ENCODE results near the gene SERINC1.
"Not testable (repeated sequence)": the region's sequence is repeated elsewhere in the genome, so short reads cannot be mapped to it uniquely, and the experiment has no call there.

Gene SERINC1

DNA sequence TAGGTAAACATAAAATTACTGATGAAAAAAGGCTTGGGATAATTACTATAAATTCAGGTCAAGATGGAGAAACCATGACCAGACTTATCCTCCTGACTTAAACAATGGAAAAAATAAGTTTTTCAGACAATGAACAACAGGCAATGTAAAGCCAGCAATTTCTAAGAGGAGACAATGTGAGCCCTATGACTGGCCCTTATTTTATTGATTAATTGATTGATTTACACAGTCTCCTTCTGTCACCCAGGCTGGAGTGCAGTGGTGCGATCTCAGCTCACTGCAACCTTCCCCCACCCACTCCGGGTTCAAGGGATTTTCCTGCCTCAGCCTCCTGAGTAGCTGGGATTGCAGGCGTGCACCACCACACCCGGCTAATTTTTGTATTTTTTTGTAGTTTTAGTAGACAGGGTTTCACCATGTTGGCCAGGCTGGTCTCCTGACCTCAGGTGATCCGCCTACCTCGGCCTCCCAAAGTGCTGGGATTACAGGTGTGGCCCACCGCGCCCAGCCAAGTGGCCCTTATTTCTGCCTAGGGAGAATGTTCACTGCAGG, 11.7 kb downstream of the SERINC1 start:
- Histone ChIP-seq H3K4me1 (ENCODE audit: insufficient read depth, low read length) (peaks cover 14% of the 10 kb centered on the region), H3K36me3 (ENCODE audit: insufficient read depth, low read length) (peaks cover 21% of the 10 kb centered on the region)
- not testable (repeated sequence) for H3K27me3 ChIP-seq (ENCODE audit: insufficient read depth, low read length); H3K4me3 ChIP-seq (ENCODE audit: low read length); H2AFZ ChIP-seq (ENCODE audit: low read depth, low read length); H3K9me3 ChIP-seq (ENCODE audit: low read length)

DNA sequence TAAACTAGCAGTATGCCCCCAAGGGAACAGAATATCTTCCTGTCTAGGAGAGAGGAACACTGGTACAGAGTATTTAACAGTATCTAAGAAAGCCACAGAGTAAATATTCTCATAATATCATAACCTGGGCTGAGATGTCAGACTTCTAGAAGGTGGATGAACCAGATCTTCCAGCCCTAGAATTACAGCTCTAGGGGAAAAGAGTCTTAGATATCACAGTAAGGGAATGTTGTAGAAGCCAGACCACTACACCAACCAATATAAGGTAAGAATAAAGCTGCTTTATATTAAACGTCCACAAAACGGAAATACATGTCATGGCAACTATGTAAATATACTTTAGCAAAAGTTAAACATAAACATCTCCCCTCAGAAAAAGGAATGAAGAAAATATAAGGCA, 12.4 kb downstream of the SERINC1 start:
- H3K27me3 ChIP-seq (ENCODE audit: insufficient read depth, low read length), result no peaks in the 10 kb centered on the region
- H2AFZ ChIP-seq (ENCODE audit: low read depth, low read length), result no peak overlapping the region
- H3K4me3 ChIP-seq (ENCODE audit: low read length), result no peak overlapping the region
- H3K9me3 ChIP-seq (ENCODE audit: low read length), result no peaks in the 10 kb centered on the region
- peaks cover 28% of the 10 kb centered on the region for H3K36me3 ChIP-seq (ENCODE audit: insufficient read depth, low read length)
- peaks cover 14% of the 10 kb centered on the region for H3K4me1 ChIP-seq (ENCODE audit: insufficient read depth, low read length)

DNA sequence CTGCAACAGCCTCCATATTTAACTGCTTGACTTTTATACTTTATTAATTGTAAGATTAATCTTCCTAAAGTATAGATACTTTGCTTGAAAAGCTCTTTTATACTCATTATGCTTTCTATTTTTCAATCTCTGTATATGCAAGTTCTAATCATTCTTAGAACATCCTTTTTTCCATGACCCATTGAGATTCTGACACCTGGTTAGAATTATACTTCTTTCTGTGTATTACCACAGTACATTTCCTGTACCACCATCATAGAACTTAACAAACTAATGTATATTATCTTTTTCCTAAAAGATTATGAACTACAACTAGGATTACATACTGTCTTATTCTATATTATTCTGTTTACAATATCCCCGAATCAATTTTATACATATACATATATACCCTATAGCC, 13.5 kb downstream of the SERINC1 start:
- Histone ChIP-seq H3K36me3 (ENCODE audit: insufficient read depth, low read length) (peaks cover 39% of the 10 kb centered on the region), H3K4me3 (ENCODE audit: low read length) (no peak overlapping the region)

DNA sequence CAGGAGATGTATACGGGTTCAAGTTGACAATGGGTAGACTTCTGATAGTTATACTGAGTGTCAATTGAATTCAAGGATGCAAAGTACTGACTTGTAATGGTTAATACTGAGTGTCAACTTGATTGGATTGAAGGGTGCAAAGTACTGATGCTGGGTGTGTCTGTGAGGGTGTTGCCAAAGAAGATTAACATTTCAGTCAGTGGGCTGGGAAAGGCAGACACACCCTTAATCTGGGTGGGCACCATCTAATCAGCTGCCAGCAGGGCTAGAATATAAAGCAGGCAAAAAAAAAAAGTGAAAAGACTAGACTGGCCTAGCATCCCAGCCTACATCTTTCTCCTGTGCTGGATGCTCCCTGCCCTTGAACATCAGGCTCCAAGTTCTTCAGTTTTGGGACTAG, 16.5 kb downstream of the SERINC1 start:
- not testable (repeated sequence) for H2AFZ ChIP-seq (ENCODE audit: low read depth, low read length); H3K9me3 ChIP-seq (ENCODE audit: low read length); H3K4me3 ChIP-seq (ENCODE audit: low read length); H3K27me3 ChIP-seq (ENCODE audit: insufficient read depth, low read length)
- Histone ChIP-seq H3K4me1 (ENCODE audit: insufficient read depth, low read length) (peaks cover 21% of the 10 kb centered on the region), H3K36me3 (ENCODE audit: insufficient read depth, low read length) (peaks cover 64% of the 10 kb centered on the region)

More for the DNA sequence above, 13.5 kb downstream of the SERINC1 start:
- Histone ChIP-seq H3K9me3 (ENCODE audit: low read length) (no peaks in the 10 kb centered on the region), H3K4me1 (ENCODE audit: insufficient read depth, low read length) (peaks cover 14% of the 10 kb centered on the region), H3K27me3 (ENCODE audit: insufficient read depth, low read length) (no peaks in the 10 kb centered on the region), H2AFZ (ENCODE audit: low read depth, low read length) (no peak overlapping the region)

DNA sequence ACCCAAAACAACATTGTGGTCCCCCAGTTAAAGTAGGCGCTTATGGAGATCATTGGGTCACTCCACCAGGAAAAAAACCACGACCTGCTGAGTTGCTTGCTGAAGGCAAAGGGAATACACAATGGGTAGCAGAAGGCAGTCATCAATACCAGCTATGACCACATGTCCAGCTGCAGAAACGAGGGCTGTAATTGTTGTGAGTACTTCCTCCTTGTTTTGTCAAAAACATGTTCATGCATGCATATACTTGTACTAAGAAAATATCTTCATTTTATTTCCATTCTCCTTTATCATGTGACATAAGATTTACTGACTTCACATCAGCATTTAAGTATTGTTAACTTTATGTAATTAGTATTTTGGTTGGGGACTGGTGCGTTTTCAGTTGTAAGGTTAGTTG, 16.9 kb downstream of the SERINC1 start:
- Histone ChIP-seq H3K4me3 (ENCODE audit: low read length) (no peak overlapping the region), H3K9me3 (ENCODE audit: low read length) (no peaks in the 10 kb centered on the region), H3K36me3 (ENCODE audit: insufficient read depth, low read length) (peaks cover 68% of the 10 kb centered on the region), H2AFZ (ENCODE audit: low read depth, low read length) (no peak overlapping the region), H3K27me3 (ENCODE audit: insufficient read depth, low read length) (no peaks in the 10 kb centered on the region), H3K4me1 (ENCODE audit: insufficient read depth, low read length) (peaks cover 18% of the 10 kb centered on the region)

DNA sequence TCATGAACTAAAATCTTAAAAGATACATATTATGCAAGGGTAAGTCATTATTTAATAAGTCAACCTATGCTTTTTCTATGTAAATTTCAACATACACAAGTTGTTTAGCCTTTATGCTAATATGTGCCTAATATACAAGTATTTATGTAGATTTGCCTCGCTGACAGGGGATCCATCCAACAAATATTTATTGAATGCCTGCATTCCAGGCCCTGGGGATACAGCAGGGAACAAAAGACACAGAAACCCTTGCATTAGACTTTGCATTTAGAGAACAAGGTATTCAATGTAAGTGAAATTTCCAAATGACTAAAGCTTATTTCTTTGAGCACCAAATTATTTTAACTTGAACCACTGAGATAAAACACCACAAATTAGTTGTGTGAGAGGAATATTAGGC, 19.1 kb downstream of the SERINC1 start:
- Histone ChIP-seq H3K36me3 (ENCODE audit: insufficient read depth, low read length) (peaks cover 87% of the 10 kb centered on the region), H3K27me3 (ENCODE audit: insufficient read depth, low read length) (no peaks in the 10 kb centered on the region), H3K9me3 (ENCODE audit: low read length) (no peaks in the 10 kb centered on the region), H2AFZ (ENCODE audit: low read depth, low read length) (no peak overlapping the region), H3K4me1 (ENCODE audit: insufficient read depth, low read length) (peaks cover 7% of the 10 kb centered on the region), H3K4me3 (ENCODE audit: low read length) (no peak overlapping the region)

DNA sequence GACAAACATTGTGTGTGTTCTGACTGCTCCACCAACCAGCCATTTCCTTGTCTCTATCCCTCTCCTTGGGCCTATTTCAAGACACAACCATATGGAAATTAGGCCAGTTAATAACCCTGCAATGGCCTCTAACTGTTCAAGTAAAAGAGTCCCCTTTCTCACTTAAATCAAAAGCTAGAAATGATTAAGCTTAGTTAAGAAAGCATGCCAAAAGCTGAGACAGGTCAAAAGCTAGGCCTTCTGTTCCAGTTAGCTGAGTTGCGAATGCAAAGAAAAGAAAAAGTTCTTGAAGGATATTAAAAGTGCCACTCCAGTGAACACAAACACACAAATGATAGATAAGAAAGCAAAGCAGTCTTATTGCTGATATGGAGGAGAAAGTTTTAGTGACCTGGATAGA, 22.5 kb downstream of the SERINC1 start:
- H2AFZ ChIP-seq (ENCODE audit: low read depth, low read length), result no peak overlapping the region
- peaks cover 82% of the 10 kb centered on the region for H3K36me3 ChIP-seq (ENCODE audit: insufficient read depth, low read length)
- no peaks in the 10 kb centered on the region for H3K9me3 ChIP-seq (ENCODE audit: low read length)
- no peak overlapping the region for H3K4me3 ChIP-seq (ENCODE audit: low read length)
- no peaks in the 10 kb centered on the region for H3K27me3 ChIP-seq (ENCODE audit: insufficient read depth, low read length)
- H3K4me1 ChIP-seq (ENCODE audit: insufficient read depth, low read length), result peaks cover 7% of the 10 kb centered on the region

DNA sequence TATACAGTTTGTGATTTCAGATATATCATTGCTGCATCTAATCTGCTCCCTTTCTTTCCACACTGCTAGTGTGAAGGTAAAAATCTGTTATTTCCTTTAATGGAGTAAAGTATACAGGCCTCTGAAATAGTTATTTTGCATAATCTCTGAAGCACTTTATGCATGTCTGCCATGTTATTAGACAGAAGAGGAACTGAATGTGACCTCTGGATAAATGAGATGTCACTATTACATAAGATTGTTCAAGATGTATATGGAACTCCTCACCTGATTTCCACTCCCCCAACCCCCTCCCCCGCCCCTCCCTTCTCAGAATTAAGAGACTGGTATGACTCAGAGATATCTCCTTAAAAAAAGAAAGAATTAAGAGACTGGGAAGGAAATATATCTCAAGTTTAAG, 26.3 kb downstream of the SERINC1 start:
- Histone ChIP-seq H2AFZ (ENCODE audit: low read depth, low read length) (no peak overlapping the region), H3K27me3 (ENCODE audit: insufficient read depth, low read length) (no peaks in the 10 kb centered on the region), H3K36me3 (ENCODE audit: insufficient read depth, low read length) (peaks cover 78% of the 10 kb centered on the region), H3K4me1 (ENCODE audit: insufficient read depth, low read length) (no peaks in the 10 kb centered on the region), H3K9me3 (ENCODE audit: low read length) (no peaks in the 10 kb centered on the region), H3K4me3 (ENCODE audit: low read length) (no peak overlapping the region)

DNA sequence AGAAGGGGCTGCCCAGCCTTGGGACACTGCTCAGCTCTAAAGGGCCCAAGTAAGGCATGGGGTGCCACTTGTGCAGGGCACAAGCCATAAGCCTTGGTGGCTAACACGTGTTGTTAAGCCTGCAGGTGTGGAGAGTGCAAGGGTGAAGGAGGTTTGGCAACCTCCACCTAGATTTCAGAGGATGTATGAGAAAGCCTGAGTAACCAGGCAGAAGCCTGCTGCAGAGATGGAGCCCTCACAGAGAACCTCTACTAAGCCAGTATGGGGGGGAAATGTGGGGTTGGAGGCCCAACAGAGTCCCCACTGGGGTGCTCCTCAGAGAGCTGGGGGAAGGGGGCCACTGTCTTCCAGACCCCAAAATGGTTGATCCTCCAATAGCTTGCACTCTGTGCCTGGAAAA, 32.6 kb downstream of the SERINC1 start:
- Histone ChIP-seq H3K4me1 (ENCODE audit: insufficient read depth, low read length) (no peaks in the 10 kb centered on the region), H3K36me3 (ENCODE audit: insufficient read depth, low read length) (peaks cover 82% of the 10 kb centered on the region), H3K9me3 (ENCODE audit: low read length) (peaks cover 23% of the 10 kb centered on the region), H2AFZ (ENCODE audit: low read depth, low read length) (no peak overlapping the region), H3K4me3 (ENCODE audit: low read length) (no peak overlapping the region), H3K27me3 (ENCODE audit: insufficient read depth, low read length) (no peaks in the 10 kb centered on the region)

DNA sequence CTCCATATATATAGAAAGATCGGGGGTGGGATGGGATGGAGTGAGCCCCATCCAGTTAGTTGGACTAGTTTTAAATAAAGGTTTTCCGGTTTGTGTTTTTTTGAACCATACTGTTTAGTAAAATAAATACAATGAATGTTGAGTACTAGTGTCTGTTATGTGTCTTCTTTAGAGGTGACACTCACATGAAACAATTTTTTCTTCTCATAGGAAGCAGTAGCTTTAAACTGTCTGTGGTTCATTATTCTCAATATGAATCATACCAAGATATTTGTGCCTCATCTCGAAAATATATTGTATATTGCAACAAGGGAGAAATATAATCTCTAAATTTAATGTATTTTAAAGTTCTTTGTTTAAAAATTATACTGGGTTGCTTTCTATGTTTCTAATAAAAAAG, 38.8 kb downstream of the SERINC1 start:
- no peaks in the 10 kb centered on the region for H3K4me1 ChIP-seq (ENCODE audit: insufficient read depth, low read length)
- H3K9me3 ChIP-seq (ENCODE audit: low read length), result peaks cover 4% of the 10 kb centered on the region
- H3K27me3 ChIP-seq (ENCODE audit: insufficient read depth, low read length), result no peaks in the 10 kb centered on the region
- H3K4me3 ChIP-seq (ENCODE audit: low read length), result no peak overlapping the region
- no peak overlapping the region for H2AFZ ChIP-seq (ENCODE audit: low read depth, low read length)
- H3K36me3 ChIP-seq (ENCODE audit: insufficient read depth, low read length), result peaks cover 79% of the 10 kb centered on the region

DNA sequence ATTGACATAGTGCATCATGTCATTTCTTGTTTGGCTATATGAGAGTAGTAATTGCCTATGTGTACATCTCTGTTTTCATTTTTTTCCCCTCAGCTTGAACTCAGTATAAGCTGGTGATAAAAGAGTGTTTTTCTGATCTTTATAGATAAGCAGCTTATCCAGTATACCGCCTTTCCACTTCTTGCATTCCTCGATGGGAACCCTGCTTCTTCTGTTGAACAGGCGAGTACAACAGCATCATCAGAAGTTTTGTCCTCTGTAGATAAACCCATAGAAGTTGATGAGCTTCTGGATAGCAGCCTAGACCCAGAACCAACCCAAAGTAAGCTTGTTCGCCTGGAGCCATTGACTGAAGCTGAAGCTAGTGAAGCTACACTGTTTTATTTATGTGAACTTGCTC, 39.8 kb downstream of the SERINC1 start:
- Histone ChIP-seq H3K27me3 (ENCODE audit: insufficient read depth, low read length) (no peaks in the 10 kb centered on the region), H3K9me3 (ENCODE audit: low read length) (peaks cover 3% of the 10 kb centered on the region), H3K36me3 (ENCODE audit: insufficient read depth, low read length) (peaks cover 80% of the 10 kb centered on the region), H3K4me3 (ENCODE audit: low read length) (no peak overlapping the region), H2AFZ (ENCODE audit: low read depth, low read length) (no peak overlapping the region), H3K4me1 (ENCODE audit: insufficient read depth, low read length) (no peaks in the 10 kb centered on the region)

DNA sequence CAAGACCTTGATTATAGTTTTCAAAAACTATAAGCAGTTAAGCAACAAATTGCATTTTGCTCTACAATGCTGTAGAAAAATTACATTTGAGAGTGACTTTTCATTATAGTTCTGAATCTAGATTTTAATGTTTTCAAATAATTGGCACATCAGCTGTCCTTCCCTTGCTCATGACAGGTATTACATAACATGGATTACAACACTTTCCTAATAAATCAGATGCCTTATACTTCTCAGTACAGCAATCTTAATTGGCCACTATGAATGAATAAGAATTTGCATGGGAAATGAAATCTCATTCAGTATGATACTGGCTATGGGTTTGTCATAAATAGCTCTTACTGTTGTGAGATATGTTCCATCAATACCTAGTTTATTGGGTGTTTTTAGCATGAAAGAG, 42.3 kb downstream of the SERINC1 start:
- no peak overlapping the region for H2AFZ ChIP-seq (ENCODE audit: low read depth, low read length)
- peaks cover 86% of the 10 kb centered on the region for H3K36me3 ChIP-seq (ENCODE audit: insufficient read depth, low read length)
- no peaks in the 10 kb centered on the region for H3K9me3 ChIP-seq (ENCODE audit: low read length)
- no peaks in the 10 kb centered on the region for H3K4me1 ChIP-seq (ENCODE audit: insufficient read depth, low read length)
- H3K4me3 ChIP-seq (ENCODE audit: low read length), result no peak overlapping the region
- no peaks in the 10 kb centered on the region for H3K27me3 ChIP-seq (ENCODE audit: insufficient read depth, low read length)

DNA sequence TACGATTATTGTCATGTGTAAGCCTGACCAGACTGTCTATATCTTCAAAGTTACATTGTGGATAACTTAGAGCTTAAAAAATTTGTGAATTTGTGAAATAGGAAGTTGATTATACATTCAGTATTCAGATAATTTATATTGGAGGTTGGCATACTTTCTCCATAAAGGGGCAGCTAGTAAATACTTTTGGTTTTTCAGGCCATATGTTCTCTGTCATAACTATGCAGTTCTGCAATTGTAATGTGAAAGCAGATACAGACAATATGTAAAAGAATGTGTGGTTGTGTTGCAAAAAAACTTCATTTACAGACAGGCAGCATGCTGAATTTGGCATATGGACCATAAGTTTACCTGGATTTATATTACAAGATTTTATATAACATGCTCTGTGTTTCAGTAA, 42.8 kb downstream of the SERINC1 start:
- H3K27me3 ChIP-seq (ENCODE audit: insufficient read depth, low read length), result no peaks in the 10 kb centered on the region
- peaks cover 87% of the 10 kb centered on the region for H3K36me3 ChIP-seq (ENCODE audit: insufficient read depth, low read length)
- H3K4me3 ChIP-seq (ENCODE audit: low read length), result no peak overlapping the region
- H3K9me3 ChIP-seq (ENCODE audit: low read length), result no peaks in the 10 kb centered on the region
- H3K4me1 ChIP-seq (ENCODE audit: insufficient read depth, low read length), result no peaks in the 10 kb centered on the region
- no peak overlapping the region for H2AFZ ChIP-seq (ENCODE audit: low read depth, low read length)

DNA sequence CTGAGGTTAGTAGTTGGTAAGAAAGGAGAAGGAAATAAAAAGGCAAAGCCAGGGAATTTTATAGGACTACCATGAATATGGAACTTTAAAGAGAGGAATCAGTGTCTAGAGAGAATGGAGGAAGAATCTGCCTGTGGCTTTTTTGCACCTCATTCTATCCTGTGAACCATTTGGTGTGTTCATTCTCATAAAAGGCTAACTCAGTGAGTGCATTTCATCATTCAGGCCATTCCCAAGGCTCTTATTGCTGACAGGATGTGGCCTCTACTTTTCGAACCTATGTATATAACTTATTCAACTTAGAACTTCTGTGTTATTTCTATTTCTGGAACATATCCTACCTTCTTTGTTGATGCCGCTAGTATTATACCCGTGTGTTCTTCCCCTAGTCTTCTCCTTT, 45.0 kb downstream of the SERINC1 start:
- Histone ChIP-seq H3K4me3 (ENCODE audit: low read length) (no peak overlapping the region), H3K36me3 (ENCODE audit: insufficient read depth, low read length) (peaks cover 91% of the 10 kb centered on the region), H3K9me3 (ENCODE audit: low read length) (no peaks in the 10 kb centered on the region), H3K27me3 (ENCODE audit: insufficient read depth, low read length) (no peaks in the 10 kb centered on the region), H3K4me1 (ENCODE audit: insufficient read depth, low read length) (no peaks in the 10 kb centered on the region), H2AFZ (ENCODE audit: low read depth, low read length) (no peak overlapping the region)
